GM18517 (cell line): Measurements from ENCODE around the gene MAL.
"Not testable (repeated sequence)": the region's sequence is repeated elsewhere in the genome, so short reads cannot be mapped to it uniquely, and the experiment has no call there.

ENCODE experiments used
- ATAC-seq: cut with Tn5 transposase; IDR thresholded peaks from one replicate; pipeline ENCODE4 v1.9.1; 2021; ENCODE audit warnings: mild to moderate bottlenecking, moderate library complexity; ENCODE audit not compliant: unreplicated experiment

Gene MAL

DNA sequence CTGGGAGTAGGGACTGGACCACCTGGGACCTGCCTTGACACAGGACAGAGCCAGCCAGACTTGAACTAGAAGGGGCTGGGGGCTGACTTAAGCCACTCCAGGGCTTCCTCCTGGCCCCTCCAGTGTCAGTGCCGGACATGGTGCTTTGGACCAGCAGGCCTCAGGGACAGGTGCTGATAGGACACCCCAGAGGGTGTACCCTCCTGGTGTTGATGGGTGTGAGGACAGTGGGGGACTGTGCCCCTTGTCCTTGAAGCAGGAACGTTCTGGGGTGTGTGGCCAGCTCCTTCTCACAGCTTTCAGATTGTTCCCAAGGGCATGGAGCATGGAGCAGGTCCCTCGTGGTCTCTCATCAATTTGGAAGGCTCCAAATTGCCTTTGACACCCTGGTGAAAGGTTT lies 6.8 kb downstream of the MAL start:
- no peak for ATAC-seq

- ATAC-seq = no peak
Observed at GRCh38 chr2:95032868-95033603, 7.5 kb downstream of the MAL start.

- ATAC-seq = no peak
Observed at GRCh38 chr2:95034221-95034620, 8.7 kb downstream of the MAL start.

DNA sequence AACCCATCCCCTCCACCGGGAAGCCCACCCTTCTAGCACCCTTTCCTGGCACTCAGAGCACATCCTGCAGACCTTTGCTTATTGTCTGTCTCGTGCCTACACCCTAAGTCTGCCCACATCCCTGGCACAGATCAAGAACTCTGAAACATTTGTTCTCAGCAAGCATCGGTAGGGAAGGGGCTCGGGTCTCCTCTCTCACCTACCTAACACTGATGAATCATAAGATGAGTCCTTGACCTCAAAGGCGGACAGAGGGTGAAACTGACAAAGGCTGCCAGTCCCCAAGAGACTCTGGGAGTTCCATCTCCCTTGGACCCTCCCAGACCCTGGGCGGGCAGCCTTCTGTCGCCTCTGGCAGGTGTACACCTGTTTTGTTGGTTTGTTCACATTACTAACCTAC lies 9.3 kb downstream of the MAL start:
- ATAC-seq = no peak

GRCh38 chr2:95036596-95037383 lies 11.3 kb downstream of the MAL start:
- ATAC-seq = no peak

GRCh38 chr2:95037384-95037839 lies 11.9 kb downstream of the MAL start:
- ATAC-seq = no peak

- not testable (repeated sequence) for ATAC-seq
Observed at GRCh38 chr2:95037841-95038585, 12.5 kb downstream of the MAL start.

DNA sequence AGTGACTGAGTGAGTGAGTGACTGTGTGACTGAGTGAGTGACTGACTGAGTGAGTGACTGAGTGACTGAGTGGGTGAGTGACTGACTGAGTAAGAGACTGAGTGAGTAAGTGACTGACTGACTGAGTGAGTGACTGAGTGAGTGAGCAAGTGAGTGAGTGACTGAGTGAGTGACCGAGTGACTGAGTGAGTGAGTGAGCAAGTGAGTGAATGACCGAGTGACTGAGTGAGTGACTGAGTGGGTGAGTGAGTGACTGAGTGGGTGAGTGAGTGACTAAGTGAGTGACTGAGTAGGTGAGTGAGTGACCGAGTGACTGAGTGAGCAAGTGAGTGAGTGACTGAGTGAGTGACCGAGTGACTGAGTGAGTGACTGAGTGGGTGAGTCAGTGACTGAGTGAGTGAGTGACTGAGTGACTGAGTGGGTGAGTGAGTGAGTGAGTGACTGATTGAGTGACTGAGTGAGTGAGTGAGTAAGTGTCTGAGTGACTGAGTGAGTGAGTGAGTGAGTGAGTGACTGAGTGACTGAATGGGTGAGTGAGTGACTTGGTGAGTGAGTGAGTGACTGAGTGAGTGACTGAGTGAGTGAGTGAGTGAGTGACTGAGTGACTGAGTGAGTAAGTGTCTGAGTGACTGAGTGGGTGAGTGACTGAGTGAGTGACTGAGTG lies 13.3 kb downstream of the MAL start:
- ATAC-seq = no peak

DNA sequence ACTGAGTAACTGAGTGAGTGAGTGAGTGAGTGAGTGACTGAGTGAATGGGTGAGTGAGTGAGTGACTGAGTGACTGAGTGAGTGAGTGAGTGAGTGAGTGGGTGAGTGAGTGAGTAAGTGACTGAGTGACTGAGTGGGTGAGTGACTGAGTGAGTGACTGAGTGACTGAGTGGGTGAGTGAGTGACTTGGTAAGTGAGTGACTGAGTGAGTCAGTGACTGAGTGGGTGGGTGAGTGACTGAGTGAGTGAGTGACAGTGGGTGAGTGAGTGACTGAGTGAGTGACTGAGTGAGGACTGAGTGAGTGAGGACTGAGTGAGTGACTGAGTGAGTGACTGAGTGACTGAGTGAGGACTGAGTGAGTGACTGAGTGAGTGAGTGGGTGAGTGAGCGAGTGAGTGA lies 13.9 kb downstream of the MAL start:
- no peak for ATAC-seq

- ATAC-seq = no peak
Observed at GRCh38 chr2:95039978-95040377, 14.5 kb downstream of the MAL start.

DNA sequence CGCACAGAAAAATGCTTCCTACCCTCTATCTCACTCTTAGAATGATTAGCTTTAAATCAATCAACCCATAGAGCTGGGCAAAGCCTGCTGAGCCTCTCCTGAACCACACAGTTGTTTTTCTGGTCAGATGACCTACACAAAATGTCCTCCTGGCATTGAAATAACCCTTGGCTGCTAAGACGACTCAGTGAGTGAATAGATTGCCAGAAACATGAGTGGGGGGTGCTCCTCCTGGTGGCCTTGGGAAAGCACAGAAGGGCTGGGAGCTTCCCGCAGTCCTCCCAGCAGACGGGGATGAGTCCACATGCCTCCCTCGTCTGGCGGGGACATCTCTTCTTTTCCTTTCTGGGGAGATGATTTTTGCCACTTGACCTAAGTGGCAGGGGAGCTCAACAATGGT lies 14.9 kb downstream of the MAL start:
- no peak for ATAC-seq

- ATAC-seq = no peak
Observed at GRCh38 chr2:95041060-95041823, 15.7 kb downstream of the MAL start.

GRCh38 chr2:95041824-95042442 lies 16.4 kb downstream of the MAL start:
- ATAC-seq = no peak

- ATAC-seq = no peak
Observed at GRCh38 chr2:95042472-95043271, 17.2 kb downstream of the MAL start.

DNA sequence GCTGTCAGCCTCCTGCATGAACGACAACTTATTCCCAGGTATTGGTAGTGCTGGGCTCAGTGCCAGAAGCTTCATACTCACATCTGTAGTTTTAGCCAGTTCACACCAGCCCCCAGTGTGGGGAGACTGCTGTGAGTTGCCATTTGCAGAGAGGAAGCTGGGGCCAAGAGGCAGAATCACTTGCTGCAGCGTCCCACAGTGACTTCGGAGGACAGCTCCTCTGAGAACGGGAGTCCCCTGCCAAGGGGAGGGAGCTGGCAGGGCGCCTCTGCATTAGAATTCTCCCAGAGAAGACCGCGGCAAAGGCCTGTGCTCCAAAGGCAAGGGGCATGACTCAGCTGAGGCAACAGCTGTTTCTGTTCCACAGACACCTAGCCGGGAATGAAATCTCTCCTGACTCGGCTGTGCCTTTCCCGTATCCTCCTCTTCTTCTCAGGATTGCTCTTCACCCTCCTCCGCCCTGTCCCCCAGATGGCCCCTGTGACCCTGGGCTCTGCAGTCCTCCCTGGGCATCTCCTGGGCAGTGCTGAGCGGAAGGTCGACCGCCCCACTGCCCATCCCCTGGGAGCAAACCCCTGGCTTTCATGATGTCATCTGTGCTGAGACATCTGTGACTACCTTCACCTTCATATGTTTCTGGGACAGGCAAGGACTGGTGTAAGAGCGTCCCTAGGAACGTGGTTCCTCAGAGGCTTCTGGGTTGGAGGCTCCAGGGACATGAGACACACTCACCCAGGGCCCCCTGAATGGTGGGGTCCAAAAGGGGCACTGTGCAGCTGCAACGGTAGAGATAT lies 18.0 kb downstream of the MAL start:
- no peak for ATAC-seq

- no peak for ATAC-seq
Observed at GRCh38 chr2:95044601-95045000, 19.1 kb downstream of the MAL start.

GRCh38 chr2:95046371-95047112 lies 21.0 kb downstream of the MAL start:
- ATAC-seq = no peak
